ENCODE data around the gene TTLL9.
"Not testable (repeated sequence)": the region's sequence is repeated elsewhere in the genome, so short reads cannot be mapped to it uniquely, and the experiment has no call there.

Gene TTLL9

DNA sequence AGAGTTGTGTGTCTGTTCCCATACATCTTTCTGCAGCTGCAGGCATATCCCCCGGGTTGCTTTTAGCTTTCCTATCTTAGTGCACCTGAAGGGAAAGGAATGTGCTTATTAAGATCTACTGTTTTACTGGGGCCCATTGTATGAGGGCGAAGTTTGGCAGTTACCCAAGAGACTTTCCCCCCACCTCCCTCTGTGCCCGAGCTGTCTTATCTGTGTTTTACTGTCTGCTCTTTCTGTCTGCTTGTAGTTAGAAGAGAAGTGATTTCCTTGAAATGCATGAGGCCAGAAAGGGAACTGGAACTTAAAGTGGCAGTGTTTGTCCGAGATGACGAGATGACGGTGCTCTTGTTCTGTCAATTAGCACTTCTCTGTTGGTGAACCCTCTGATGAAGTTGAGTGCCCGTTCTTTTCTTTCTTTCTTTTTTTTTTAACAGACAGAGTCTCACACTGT, 47.6 kb downstream of the TTLL9 start:
- not testable (repeated sequence) for DNase-seq (ENCODE audit: low read depth in 2 of 2)

DNA sequence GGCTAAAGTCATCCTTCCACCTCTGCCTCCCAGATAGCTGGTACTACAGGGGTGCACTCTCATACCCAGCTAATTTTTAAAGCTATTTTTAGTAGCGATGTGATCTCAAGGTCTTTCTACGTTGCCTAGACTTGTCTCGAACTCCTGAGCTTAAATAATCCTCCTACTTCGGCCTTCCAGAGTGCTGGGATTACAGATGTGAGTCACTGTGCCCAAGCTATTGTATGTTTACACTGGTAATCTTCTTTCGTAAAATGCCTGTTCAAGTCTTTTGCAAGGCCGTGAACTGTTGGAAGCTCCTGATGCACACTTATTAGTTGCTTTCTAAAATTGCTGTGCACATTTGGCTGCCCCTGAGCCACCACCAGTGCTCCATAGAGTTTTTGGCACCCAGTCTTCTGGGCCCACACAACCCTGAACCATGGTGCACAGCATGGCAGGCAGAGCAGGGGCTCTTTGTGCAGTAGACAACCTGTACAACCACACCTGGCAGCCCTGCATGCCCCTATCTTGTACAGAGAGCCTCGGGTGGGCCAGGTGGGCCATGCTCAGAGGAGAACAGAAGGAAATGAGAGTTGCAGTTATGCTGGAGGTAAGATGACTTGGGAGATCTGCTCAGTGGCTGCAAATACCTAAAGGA, 48.2 kb downstream of the TTLL9 start:
- no peak for DNase-seq (ENCODE audit: low read depth in 2 of 2)

DNA sequence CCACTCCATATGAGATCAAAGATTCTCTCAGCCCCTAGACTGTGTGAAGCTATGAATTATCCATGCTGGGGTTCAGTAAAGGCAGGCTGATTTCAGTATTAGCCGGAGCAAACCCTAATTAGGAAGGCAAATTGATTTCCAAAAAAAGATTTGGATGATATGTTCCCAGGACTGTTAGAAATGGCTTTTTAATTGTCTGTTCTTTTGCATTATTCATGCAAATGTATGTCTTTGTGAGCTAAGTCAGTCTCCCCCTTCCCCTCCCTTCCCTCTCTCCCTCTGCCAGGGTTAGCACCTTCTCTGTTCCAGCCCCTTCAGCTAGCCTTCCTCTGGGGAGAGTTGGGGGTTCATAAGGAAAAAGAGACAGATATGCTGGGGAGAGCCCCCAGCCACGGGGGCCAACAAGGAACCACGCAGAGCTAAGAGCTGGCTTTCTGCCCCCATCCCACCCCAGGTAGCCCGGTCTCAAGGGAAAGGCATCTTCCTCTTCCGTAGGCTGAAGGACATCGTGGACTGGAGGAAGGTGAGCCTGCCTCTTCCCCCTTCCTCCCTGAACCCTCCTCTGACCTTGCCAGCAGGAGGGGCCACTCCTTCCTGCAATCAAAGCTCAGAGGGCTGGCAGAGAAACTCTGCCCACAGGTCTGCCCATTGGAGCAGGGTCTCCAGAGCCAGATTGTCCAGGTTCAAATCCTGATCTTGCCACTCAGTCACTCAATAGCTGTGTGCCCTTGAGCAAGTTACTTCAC, 49.1 kb downstream of the TTLL9 start:
- no peak for DNase-seq (ENCODE audit: low read depth in 2 of 2)

DNA sequence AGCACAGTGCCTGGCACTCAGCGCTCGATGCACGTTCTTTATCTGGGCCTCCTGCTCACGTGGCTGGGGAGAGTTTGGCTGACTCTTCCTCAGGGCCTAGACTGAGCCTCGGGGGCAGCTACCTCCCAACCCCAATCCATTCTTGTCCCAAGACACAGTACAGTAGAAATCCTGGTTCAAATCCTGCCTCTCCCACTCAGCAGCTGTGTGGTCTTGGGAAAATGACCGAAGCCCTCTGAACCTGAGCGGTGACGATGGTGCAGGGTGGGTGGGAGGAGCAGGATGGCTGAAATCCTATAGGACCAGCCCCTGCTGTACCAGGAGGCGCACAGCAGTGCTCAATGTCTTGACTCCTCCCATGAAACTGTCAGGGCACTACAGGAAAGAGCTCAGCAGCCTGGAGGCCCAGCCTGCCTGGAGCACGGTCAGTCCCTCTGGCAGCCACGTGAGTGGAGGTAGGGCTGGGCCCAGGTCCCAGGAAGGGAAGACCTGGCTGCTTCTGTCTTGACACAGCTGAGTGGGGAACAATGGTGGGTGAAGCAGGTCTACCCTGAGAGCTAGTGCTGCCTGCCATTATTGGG, 49.9 kb downstream of the TTLL9 start:
- DNase-seq (ENCODE audit: low read depth in 2 of 2), result no peak

DNA sequence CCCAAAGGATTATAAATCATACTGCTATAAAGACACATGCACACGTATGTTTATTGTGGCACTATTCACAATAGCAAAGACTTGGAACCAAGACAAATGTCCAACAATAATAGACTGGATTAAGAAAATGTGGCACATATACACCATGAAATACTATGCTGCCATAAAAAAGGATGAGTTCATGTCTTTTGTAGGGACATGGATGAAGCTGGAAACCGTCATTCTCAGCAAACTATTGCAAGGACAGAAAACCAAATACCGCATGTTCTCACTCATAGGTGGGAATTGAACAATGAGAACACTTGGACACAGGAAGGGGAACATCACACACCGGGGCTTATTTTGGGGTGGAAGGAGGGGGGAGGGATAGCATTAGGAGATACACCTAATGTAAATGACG, 51.0 kb downstream of the TTLL9 start:
- DNase-seq (ENCODE audit: low read depth in 2 of 2), result not testable (repeated sequence)

DNA sequence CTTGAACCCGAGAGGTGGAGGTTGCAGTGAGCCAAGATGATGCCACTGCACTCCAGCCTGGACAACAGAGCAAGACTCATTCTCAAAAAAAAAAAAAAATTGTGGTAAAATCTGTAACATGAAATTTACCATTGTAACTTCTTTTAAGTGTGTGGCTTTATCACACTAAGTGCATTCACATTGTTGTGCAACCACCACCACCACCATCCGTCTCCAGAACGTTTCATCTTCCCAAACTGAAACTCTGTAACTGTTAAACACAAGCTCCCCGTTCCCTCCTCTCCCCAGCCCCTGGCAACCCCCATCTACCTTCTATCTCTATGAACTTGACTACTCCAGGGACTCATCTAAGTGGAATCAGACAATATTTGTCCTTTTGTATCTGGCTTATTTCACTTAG, 51.7 kb downstream of the TTLL9 start:
- DNase-seq (ENCODE audit: low read depth in 2 of 2), result no peak

DNA sequence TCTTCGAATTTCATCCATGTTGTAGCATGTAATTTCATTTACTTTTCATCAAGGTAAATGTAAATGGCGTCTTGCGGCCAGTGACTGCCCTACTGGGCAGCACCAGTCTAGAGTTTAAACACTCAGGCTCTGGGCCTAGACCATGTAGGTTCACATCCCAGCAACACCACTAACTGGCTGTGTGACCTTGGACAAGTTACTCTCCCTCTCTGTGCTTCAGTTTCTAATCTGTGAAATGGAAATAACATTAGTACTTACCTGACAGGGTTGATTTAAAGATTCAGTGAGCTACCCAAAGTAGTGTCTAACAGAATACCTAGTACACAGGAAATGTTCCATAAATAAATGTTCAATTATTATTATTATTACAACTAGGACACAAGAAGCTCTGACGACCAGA, 52.2 kb downstream of the TTLL9 start:
- DNase-seq (ENCODE audit: low read depth in 2 of 2), result no peak

DNA sequence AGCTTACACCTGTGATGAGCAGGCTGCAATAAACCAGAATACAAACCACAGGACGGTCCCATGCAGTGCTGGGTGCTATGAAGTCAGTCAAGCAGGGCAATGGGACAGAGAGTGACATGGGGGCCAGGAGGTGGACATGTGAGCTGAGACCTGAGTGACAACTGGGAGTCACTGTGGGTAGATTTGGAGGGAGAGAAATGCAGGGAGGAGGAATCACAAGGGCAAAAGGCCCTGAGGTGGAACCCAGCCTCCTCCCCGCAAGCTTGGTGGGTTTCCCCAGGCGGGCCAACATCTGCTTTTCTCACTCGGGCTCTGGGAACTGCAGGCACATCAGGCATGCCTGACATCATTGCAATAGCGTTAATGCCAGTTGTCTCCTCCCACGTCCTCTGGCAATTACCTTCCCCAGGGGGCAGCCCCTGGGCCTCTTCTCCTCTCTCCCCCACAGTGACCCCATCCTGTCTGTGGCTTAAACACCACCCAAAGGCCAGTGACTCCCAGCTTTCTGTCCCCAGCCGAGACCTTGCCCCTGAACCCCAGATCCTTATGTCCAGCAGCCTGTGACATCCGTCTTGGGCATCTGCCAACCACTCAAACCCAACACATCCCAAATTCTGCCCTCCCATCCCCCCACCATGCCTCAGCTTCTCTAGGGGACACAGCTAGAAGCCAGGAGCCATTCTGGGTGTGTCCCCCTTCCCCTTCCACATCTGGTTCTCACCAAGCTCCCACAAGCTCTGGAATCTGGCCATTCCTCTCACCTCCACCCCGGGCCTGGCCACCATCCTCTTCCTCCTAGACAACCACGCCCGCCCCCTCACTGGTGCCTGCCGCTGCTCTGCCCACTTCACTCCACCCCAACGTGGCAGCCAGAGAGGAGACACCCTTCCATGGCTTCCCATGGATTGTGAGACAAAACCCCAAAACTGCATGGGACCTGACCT, 53.2 kb downstream of the TTLL9 start:
- peak in 1 of 2 donors; percentile 11 for DNase-seq (ENCODE audit: low read depth in 2 of 2)

DNA sequence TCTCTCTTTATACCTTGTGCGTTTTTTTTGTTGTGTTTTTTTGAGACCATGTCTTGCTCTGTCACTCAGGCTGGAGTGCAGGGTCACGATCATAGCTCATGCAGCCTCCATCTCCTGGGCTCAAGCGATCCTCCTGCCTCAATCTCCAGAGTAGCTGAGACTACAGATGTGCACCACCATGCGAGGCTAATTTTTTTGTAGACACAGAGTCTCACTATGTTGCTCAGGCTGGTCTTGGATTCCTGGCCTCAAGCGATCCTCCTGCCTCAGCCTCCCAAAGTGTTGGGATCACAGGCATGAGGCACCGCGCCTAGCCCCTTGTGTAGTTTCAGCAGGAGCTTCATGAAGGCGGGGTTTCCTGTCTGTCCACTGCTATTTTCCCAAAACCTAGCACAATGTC, 54.1 kb downstream of the TTLL9 start:
- DNase-seq (ENCODE audit: low read depth in 2 of 2), result no peak

DNA sequence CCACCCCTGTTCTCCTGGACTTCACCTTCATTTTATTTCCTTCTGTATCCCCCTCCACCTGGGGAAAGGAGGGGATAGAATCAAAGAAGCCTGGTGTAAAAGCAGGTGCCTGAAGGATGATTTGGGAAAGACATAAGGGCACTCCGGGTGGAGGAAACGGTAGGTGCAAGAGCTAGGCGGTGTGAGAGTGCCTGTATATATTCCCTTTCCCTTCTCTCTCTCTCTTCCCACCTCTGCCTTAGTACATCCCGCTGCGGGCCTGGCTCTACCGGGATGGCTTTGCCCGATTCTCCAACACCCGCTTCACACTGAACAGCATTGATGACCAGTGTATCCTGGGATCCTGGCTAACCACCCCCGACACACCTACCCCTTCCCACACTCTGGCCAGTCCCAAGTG, 55.2 kb downstream of the TTLL9 start:
- DNase-seq (ENCODE audit: low read depth in 2 of 2), result no peak

DNA sequence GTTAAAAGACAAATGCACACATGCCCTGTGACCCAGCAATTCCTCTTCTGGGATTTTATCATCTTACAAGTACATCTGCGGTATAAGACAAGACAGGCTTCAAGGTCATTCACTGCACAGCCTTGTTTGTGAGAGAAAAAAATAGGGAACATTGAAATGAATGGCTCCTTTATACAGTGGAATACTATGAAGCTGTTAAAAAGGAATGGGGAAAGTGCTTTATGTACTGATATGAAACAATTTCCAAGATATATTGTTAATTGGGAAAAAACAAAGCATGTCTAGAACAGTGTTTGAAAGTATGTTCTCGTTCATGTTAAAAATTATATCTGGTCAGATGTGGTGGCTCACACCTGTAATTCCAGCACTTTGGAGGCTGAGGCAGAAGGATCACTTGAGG, 56.1 kb downstream of the TTLL9 start:
- DNase-seq (ENCODE audit: low read depth in 2 of 2), result no peak

DNA sequence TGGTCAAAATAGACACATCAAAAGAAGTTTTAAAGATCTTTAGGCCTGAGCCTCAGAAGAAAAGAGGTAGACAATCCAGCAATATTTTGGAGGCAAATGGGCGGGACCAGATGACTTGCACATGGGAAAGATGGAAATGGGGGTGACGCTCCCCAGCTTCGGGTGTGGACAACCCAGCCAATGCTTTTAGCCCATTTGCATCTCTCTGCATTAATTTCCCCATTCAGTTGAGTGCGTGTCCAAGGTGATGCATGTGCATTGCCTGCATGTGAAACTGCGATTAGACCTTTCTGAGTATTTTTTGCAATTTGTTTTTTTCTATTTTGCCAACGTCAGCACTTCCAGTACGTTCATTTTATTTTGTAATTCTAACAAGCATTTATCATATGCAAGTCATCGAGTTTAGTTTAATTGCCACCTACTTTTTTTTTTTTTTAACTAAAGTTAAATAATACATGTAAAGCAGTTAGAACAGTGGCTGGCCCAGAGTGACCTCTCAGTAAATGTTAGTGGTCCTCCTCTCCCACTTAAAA, 57.3 kb downstream of the TTLL9 start:
- no peak for DNase-seq (ENCODE audit: low read depth in 2 of 2)

DNA sequence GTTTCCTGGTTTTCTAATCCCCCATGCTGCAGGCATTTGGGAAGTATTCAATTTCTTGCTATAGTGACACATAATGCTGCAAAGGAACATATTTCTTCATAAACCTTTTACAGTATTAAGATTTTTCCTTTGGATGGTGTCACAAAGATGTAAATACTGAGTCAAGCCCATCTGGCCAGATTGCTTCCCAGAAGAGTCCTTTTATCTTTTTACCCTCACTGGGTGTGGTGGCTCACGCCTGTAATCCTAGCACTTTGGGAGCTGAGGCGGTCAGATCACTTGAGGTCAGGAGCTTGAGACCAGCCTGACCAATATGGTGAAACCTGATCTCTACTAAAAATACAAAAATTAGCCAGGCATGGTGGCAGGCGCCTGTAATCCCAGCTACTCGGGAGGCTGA, 59.2 kb downstream of the TTLL9 start:
- not testable (repeated sequence) for DNase-seq (ENCODE audit: low read depth in 2 of 2)

DNA sequence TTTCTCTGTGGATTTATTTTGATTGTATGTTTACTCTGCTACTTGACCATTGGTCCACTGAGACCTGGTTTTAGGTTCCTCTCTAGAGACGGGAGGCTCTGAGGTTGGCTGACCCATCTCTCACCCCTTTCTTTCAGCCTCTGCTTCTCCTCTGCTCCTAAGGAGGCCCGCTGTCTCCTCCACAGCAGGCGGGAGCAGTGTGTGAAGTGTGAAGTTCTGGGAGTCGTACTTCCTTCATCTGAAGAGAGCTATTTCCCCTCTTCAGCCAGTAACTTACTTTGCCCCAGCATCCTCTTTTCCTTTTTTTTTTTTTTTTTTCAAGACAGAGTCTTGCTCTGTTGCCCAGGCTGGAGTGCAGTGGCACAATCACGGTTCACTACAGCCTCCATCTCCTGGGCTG, 60.3 kb downstream of the TTLL9 start:
- no peak for DNase-seq (ENCODE audit: low read depth in 2 of 2)

DNA sequence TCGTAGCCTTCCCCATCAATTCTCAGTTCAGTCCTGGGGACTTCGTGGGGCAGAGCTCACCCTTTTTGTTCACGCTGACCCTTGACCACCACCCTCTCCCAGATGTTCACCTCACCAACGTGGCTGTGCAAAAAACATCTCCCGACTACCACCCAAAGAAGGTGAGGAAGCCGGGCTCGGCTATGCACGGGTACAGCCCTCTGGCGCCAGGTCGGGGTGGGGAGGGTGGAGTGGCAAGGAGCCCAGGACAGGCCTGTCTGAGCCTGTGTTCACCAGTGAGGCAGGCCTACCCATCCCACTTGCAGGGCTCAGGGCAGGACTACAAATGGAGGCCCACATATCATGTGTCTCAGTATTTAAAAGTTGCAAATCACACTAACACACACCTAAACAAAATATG, 63.3 kb downstream of the TTLL9 start:
- DNase-seq (ENCODE audit: low read depth in 2 of 2), result no peak

DNA sequence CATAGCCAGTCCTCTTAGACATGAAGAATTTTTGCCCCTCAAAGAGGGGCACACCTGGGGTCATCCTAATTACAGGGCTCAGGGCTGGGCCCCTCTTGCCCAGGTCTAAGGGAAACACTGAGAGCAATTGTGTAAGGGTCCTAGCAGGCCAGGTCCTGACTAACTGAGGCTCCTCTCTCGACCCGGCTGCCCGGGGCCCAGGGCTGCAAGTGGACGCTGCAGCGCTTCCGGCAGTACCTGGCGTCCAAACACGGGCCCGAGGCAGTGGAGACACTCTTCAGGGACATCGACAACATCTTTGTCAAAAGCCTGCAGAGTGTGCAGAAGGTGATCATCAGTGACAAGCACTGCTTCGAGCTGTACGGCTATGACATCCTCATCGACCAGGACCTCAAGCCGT, 64.1 kb downstream of the TTLL9 start:
- no peak for DNase-seq (ENCODE audit: low read depth in 2 of 2)

DNA sequence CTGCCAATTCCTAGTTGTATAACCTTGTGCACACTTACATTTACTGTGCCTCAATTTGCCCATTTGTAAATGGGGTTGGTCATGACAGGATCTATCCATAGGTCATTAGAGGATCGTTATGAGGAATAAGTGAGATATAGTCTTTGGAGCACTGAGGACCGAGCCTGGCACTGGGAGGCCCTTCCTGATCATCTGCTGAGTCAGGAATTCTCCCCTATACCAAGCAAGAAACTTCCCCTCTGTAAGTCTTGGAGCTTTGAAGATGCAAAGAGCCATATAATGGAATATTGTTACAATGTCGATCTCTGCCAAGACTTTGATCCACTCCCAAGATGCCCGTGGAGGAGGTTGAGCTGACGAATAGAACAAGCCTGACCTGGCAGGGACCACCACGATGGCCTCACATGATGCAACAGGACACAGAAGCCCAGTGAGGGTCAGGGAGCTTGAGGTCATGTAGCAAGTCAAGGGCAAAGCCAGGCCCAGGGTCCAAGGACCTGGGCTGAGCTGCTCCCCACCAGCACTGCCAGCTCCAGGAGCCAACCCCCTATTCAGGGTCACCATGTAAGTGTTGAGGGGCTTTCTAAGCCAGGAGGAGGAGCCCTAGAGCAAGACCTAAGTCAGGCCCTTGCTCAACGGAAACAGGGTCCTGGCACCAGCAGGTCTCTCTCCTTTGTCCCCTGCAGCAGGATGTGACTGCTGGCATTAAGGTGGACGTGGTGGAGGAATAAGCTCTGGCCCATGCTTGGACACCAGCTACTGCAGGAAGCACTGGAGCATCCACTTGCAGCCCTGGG, 64.7 kb downstream of the TTLL9 start:
- no peak for DNase-seq (ENCODE audit: low read depth in 2 of 2)

DNA sequence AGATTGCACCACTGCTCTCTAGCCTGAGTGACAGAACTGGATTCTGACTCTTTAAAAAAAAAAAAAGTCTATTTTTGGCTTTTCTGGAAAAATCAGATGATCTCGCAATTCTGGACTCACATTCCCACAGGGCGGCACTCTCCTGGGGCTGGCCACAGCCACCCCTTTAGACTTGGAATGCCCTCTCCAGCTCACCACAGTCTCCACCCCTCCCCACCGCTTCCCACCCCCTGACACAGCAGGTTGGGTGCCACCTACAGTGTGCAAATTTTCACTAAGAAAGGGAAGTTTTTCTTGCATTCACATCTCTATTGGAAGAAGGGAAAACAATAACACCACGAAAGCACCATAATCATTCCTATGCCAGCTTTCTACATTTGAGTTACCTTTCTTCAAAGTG, 66.0 kb downstream of the TTLL9 start:
- no peak for DNase-seq (ENCODE audit: low read depth in 2 of 2)

DNA sequence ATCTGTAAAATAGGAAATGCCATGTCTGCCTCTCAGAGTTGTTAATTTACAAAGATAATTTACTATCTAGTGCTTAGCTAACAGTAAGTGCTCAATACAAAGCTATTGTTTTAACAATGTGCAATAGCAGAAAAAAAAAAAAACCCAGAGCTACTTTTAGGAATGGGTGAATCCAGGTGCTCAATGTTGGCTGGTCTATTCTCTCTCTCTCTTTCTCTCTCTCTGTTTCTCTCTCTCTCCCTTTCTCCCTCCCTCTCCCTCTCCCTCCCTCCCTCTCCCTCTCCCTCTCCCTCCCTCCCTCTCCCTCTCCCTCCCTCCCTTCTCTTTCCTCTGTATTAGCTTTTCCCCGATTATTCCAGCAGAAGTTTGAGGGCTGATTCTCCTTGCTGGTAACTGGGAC, 67.4 kb downstream of the TTLL9 start:
- no peak for DNase-seq (ENCODE audit: low read depth in 2 of 2)

DNA sequence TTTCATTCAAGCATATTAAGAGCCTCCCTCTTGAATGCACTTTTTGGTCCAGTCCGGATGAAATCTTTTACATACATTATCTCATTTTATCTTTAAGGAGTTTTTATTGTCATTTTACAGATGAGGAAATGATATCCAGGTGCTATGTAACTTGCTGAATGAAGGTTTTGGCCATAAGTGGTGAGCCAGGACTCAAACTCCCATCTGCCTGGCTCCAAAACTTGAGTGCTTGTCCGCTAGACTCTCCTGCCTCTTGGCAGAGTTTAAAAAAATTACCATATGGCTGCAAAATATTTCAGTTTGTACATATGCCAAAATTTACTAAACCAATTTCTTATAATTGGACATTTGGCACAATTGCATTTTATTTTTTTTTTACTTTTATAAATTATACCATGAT, 69.2 kb downstream of the TTLL9 start:
- DNase-seq (ENCODE audit: low read depth in 2 of 2), result no peak

DNA sequence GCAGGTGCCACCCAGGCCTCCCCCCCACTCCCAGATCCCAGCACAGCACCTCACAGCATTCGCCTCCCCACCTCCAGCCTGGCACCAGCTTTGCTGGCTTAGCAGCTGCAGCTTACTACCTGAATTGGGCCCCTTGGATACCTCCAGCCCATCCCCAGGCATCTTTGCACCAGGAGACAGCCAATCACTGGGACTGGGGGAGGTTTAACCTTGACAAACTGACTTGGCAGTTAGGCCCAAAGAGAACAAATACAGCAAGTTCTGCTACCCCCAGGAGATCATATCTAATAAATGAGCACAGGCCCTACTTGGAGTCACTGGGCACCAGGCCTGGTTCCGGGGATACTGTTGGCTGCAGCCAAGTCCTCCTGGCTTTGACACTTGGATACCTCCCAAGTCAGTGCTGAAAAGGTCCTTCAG, 72.6 kb downstream of the TTLL9 start:
- no peak for DNase-seq (ENCODE audit: low read depth in 2 of 2)

All from stimulated activated CD8-positive, alpha-beta memory T cell treated with anti-CD3 and anti-CD28 coated beads, Interleukin-15, amount 100 ng/mL, for 48 hours (primary cell).